ENCODE data around the gene IGSF21.

Gene IGSF21

DNA sequence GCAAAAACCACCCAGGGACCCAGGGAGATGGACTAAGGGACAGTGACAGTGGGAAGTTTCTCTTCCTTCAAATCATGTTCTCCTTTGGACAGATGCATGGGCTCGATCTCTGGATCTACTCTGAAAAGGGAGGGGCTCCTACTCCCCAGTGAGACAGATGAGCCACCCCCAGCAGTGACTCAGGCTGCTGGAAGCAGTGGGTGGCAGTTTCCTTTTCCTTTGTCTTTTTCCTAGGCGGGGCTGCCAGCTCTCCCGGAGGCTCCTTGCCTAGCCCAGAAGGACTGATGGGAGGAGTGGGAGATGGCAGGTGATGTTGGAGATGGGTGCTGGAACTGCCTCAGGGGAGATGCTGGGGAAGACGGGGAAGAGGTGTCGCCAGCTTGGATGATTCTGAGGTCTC lies 41.0 kb upstream of the IGSF21 start:
- TF ChIP-seq, protein P1, sequence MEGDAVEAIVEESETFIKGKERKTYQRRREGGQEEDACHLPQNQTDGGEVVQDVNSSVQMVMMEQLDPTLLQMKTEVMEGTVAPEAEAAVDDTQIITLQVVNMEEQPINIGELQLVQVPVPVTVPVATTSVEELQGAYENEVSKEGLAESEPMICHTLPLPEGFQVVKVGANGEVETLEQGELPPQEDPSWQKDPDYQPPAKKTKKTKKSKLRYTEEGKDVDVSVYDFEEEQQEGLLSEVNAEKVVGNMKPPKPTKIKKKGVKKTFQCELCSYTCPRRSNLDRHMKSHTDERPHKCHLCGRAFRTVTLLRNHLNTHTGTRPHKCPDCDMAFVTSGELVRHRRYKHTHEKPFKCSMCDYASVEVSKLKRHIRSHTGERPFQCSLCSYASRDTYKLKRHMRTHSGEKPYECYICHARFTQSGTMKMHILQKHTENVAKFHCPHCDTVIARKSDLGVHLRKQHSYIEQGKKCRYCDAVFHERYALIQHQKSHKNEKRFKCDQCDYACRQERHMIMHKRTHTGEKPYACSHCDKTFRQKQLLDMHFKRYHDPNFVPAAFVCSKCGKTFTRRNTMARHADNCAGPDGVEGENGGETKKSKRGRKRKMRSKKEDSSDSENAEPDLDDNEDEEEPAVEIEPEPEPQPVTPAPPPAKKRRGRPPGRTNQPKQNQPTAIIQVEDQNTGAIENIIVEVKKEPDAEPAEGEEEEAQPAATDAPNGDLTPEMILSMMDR (IDR thresholded peaks at IDR 0.05; ENCODE audit: low read length, missing control alignments), result no peak
- no peak overlapping the region for H3K4me3 ChIP-seq (replicated peaks; ENCODE audit: low read depth, low read length)
- DNase-seq (ENCODE audit: low read depth), result no peak

DNA sequence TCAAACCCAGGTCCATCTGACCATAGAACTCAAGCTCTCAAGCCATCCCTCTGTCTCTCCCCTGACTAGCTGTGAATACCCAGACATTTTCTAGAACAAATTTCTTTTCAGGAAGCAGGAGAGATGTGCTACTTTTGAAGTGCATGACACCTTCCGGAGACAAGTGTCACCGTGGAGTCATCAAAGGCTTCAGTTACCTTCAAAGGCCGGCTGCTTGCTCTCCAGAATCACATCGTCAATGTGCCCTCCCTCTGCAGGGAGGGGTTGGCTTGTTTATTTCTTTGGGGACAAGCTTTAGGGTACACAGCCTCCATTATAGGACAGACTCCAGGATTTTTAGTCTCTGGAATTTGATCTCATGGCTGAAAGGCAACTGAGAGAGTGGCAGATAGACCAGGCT lies 37.7 kb upstream of the IGSF21 start:
- H3K4me3 ChIP-seq (replicated peaks; ENCODE audit: low read depth, low read length), result no peak overlapping the region
- TF ChIP-seq, protein P1 (IDR thresholded peaks at IDR 0.05; ENCODE audit: low read length, missing control alignments), result no peak
- no peak for DNase-seq (ENCODE audit: low read depth)

DNA sequence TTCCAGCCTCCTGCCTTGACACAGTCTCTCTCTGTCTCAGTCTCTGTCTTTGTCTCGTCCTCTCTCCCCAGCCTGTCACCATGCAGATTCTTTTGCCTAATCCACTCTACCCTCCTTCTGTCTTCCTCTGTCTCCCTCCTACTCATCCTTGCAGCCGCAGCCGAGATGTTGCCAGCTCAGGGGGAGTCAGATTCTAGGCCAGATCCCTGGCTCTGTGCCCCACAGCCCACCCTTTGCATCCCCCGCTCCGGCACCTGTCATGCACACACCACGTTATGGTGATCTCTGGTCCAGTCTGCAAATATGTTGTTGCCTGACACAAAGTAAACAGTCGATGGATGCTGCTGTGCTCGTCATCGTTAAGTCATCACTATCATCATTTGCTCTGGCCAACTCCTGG lies 35.5 kb upstream of the IGSF21 start:
- no peak overlapping the region for H3K4me3 ChIP-seq (replicated peaks; ENCODE audit: low read depth, low read length)
- TF ChIP-seq, protein P1 (IDR thresholded peaks at IDR 0.05; ENCODE audit: low read length, missing control alignments), result no peak
- DNase-seq (ENCODE audit: low read depth), result no peak

DNA sequence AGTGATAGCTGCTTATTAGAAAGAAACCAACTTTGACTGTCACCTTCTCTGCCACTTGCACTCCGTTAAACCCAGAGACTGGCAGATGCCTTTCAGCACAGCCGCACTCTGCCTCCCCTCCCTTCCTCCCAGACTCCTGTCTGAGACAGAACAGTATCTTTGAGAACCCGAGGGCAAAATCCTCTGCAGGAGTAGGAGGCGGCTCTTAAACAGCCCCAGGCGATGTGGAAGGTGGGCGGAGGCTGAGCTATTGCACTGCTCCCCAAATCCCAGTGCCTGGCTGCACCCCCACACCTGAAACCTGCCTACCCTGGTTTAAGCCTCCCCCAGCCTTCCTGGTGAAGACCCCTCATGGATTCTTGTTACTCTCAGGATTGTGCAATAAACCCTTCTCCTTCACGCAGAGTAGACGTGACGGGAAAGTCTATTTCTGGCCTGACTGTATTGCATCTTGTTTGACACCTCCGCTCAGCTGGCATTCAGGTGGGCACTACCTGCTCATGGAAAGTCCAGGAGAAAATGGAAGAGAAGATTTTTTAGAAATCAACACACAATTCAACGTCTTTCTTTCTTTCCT lies 34.4 kb upstream of the IGSF21 start:
- TF ChIP-seq, protein P1 (IDR thresholded peaks at IDR 0.05; ENCODE audit: low read length, missing control alignments), result no peak
- DNase-seq (ENCODE audit: low read depth), result no peak

DNA sequence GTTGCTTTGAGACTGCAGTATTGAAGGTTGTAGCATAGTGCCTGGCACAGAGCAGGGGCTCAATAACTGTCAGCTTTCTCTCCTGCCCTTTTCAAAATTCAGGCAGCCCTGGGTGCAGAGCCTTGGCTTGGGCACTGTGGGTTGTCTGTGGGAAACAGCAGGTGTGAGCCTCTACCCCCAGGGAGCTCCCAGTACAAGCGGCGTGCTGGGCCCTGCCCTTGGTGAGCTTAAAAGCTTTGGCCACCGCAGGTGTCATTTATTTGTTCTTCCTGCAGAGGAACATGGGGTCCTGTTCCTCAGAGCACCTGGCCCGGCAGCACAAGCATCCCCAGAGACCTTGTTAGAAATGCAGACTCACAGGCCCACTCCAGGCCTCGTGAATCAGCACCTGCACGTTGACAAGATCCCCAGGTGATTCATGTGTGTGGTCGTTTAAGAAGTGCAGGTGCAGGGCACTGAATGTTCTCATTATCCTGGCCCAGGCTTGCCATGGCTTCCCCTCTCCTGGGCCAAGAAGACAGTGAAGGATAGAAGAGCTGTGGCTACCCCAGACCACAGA lies 29.9 kb upstream of the IGSF21 start:
- TF ChIP-seq, protein P1 (IDR thresholded peaks at IDR 0.05; ENCODE audit: low read length, missing control alignments), result no peak
- no peak for DNase-seq (ENCODE audit: low read depth)

More for the DNA sequence above, 34.4 kb upstream of the IGSF21 start:
- no peak overlapping the region for H3K4me3 ChIP-seq (replicated peaks; ENCODE audit: low read depth, low read length)

DNA sequence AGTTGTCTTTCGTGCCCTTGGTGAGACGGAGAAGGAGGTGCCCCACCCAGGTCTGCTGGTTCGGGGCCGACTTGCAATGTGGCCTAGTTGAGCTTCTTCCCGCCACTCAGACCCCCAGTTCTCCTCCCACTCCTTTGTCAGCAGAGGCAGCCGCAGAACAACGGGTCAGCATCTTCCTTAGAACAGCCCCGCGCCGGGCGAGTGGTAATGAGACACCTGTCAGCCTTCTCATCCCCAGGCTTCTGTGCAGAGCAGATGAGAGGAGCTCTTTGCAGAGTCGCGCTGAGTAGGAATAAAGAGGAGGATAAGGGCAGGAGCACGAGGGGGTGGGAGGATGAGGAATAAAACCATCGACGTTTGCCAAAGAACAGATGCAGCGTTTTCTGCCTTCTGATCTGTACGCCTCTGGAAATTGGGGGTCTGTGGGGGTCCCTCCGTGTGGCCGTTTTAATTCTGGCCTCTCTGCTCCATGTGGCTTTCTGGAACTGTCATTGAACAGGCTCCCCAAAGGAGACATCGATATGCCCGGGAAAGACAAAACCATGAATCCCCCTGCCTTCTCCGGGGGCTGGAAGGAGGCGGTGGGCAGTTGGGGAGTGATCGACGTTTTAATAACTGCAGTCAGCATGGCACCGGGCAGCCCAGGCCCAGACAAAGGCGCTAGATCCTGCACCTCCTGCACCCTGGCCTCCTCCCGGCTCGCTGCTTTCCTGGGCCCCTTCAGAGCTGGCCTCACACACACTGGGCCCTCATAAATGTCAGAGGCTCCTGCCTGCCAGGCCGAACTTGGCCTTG lies 27.5 kb upstream of the IGSF21 start:
- TF ChIP-seq, protein P1 (IDR thresholded peaks at IDR 0.05; ENCODE audit: low read length, missing control alignments), result no peak
- no peak for DNase-seq (ENCODE audit: low read depth)
- no peak overlapping the region for H3K4me3 ChIP-seq (replicated peaks; ENCODE audit: low read depth, low read length)

More for the DNA sequence above, 29.9 kb upstream of the IGSF21 start:
- no peak overlapping the region for H3K4me3 ChIP-seq (replicated peaks; ENCODE audit: low read depth, low read length)

All from fibroblast of pulmonary artery (primary cell).